GM19023 (cell line): ENCODE results near the gene STARD3.
"Not testable (repeated sequence)": the region's sequence is repeated elsewhere in the genome, so short reads cannot be mapped to it uniquely, and the experiment has no call there.

Experiments
- ATAC-seq: cut with Tn5 transposase; IDR thresholded peaks from one replicate; pipeline ENCODE4 v1.9.1; 2021; ENCODE audit warnings: mild to moderate bottlenecking, moderate library complexity; ENCODE audit not compliant: unreplicated experiment

The STARD3 gene

DNA sequence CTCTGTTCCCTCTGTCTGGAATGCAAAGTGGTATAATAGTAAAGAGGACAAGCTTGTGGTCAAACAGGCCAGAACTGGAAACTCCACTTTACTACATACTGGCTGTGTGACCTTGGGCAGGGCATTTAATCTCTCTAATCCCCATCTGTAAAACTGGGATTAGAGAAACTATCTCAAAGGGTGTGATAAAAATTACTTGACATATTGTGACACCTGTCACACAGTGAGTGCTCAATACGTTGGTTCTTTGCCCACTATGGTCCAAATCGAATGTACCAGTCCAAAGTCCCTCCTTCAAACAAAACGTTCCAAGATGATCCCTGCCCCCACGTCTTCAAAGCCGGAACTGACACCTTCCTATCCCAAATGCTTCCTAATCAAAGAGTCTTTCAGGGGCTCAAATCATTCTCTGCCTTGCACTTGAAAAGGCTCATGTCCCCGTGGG, 50.2 kb downstream of the STARD3 start:
- no peak for ATAC-seq

DNA sequence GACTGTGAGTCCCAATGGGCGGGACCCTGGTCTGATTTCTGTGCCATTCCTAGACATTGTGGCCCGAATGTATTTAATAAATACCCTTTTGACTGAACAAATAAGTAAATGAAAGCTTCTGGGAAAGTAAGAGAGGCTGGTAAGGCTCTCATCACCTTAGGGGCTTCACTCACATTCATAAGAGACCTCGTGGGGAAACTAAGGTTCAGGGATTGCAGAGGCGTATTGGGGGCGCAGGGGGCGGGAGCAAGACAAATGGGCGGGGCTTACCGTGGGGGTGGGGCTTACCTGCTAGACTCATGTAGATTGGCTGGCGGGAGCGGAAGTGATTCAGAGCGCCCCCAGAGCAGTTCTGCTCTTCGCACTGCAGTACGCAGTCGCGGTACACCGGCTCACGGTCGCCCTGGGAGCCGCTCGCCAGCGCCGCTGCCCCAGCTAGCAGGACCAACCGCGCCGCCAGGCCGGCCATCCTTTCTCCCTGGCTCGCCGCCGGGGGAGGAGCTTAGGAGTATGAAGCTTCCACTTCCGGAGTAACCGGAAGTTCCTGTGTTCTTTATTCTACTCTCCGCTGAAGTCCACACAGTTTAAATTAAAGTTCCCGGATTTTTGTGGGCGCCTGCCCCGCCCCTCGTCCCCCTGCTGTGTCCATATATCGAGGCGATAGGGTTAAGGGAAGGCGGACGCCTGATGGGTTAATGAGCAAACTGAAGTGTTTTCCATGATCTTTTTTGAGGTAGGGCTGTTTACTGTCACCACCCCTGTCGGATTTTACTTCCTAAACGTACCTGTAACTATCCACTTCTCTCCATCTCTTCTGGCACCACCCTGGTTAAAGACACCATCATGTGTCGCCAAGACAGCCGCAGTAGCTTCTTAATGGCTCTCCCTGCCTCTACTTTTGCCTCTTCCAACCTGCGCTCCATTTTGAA, 50.9 kb downstream of the STARD3 start, which contains the start of gene PGAP3:
PGAP3 (minus strand) TSS at position 512 of the 929 bp plus-strand sequence; CDS start at position 469, 43 bp downstream.
- peak; percentile 85 for ATAC-seq

DNA sequence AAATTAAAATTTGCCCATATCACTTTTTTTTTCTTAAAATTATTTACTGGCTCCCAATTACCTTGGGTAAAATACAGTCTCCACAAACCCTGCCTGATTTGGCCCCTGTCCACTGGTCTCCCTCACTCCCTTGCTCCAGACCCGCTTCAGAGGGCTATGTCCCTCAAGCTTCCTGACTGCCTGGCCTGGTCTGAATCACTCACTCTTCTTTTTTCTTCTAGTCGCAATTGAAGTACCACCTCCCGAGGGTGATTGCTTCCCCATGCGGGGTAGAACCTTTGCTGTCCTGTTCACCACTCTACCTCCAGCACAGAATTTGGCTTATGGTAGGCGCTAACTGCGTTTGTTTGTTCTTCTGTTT, 51.5 kb downstream of the STARD3 start:
- no peak for ATAC-seq

DNA sequence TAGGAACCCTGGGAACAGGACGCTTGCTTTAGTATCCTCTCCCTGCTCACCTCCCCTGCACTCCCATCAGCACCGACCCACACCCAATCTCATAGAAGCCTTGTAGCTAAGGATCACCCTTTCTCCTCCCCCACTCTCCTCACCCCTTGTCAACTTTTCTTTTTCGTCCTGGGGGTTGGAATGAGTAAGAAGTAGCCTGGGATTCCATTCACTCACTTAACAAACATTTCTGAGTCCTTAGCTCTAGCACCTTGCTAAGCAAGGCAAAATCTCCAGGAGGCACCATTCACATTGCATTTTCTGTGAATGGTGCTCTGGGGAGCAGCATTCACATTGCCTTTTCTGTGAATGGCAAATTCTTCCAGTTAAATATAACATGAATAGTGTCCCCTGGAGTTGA, 52.0 kb downstream of the STARD3 start:
- no peak for ATAC-seq

DNA sequence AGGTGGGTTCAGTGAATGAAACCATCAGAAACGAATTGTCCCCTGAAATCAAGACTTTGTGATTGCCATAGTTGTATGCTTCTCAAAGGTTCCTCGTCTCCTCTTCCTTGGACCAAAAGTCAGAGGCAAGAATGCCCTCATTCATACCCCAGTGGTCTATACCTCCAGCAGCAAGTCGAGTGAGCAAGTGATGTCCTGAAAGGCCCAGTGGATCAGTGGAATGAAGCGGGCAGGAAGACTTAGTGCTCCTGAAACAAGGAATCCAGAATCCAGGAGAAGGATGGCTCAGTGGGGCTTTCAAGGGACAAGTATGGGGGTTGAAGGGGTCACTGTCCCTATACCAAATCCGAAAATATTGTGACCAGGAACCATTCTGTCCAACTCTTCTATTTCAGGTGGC, 57.6 kb downstream of the STARD3 start:
- ATAC-seq, result no peak

DNA sequence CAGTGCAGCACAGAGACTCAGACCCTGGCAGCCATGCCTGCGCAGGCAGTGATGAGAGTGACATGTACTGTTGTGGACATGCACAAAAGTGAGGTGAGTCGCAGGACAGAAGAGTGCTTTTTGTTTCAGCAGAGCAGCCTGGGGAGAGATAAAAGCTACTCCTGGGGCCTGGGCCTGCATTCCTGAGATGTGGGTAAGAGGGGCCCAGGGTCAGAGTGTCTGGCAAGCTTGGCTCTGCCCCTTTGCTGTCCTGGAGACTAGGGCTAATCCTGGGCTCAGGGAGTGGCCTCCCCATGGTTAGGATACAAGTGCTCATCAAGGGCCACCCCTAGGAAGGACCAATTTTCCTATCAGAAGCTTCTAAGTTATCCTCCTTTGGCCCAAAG, 58.1 kb downstream of the STARD3 start:
- ATAC-seq, result no peak

DNA sequence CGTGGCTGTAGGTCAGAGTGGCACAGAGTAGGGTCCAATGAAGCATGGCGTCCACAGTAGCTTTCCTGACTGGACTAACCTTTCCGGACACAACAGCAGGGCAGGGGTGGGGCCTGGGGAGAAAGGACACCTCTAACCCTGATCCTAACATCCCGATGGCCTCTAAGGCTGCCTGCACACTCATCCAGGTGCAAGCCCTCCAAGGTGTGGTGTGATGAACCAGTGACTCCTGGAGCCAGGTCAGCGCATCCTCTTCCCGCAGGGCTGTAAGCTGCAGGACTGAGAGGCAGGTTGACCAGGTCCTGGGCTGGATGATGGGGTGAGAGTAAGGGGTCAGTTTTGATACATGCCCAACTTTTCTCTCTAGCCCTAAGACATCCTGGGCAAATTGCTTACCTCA, 59.8 kb downstream of the STARD3 start:
- ATAC-seq, result no peak

DNA sequence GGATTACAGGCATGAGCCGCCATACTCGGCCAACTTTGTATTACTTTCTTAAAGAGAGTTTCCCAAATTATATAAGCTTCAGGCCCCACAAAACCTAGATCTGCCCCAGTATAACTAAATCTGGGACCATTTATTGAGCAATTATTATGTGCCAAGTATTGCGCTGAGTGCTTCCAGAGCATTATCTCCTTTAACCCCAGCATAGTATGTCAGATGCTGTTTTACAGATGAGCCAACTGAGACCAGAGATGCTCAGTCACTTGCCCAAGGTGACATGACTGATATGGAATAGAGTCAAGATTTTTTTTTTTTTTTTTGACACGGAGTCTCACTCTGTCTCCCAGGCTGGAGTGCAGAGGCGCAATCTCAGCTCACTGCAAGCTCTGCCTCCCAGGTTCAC, 61.0 kb downstream of the STARD3 start:
- ATAC-seq, result no peak

DNA sequence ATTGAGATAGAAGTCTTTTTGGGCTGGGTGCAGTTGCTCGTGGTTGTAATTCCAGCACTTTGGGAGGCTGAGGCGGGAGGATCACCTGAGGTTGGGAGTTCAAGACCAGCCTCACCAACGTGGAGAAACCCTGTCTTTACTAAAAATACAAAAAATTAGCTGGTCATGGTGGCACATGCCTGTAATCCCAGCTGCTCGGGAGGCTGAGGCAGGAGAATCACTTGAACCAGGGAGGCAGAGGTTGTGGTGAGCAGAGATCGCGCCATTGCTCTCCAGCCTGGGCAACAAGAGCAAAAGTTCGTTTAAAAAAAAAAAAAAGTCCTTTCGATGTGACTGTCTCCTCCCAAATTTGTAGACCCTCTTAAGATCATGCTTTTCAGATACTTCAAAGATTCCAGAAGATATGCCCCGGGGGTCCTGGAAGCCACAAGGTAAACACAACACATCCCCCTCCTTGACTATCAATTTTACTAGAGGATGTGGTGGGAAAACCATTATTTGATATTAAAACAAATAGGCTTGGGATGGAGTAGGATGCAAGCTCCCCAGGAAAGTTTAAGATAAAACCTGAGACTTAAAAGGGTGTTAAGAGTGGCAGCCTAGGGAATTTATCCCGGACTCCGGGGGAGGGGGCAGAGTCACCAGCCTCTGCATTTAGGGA, 62.3 kb downstream of the STARD3 start:
- not testable (repeated sequence) for ATAC-seq

DNA sequence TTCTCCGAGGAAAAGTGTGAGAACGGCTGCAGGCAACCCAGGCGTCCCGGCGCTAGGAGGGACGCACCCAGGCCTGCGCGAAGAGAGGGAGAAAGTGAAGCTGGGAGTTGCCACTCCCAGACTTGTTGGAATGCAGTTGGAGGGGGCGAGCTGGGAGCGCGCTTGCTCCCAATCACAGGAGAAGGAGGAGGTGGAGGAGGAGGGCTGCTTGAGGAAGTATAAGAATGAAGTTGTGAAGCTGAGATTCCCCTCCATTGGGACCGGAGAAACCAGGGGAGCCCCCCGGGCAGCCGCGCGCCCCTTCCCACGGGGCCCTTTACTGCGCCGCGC, 62.8 kb downstream of the STARD3 start, which contains the start of gene ERBB2:
ERBB2 (plus strand) TSS at position 247 of the 330 bp plus-strand sequence. CDS start 175 bp downstream, outside the sequence.
- ATAC-seq, result no peak

DNA sequence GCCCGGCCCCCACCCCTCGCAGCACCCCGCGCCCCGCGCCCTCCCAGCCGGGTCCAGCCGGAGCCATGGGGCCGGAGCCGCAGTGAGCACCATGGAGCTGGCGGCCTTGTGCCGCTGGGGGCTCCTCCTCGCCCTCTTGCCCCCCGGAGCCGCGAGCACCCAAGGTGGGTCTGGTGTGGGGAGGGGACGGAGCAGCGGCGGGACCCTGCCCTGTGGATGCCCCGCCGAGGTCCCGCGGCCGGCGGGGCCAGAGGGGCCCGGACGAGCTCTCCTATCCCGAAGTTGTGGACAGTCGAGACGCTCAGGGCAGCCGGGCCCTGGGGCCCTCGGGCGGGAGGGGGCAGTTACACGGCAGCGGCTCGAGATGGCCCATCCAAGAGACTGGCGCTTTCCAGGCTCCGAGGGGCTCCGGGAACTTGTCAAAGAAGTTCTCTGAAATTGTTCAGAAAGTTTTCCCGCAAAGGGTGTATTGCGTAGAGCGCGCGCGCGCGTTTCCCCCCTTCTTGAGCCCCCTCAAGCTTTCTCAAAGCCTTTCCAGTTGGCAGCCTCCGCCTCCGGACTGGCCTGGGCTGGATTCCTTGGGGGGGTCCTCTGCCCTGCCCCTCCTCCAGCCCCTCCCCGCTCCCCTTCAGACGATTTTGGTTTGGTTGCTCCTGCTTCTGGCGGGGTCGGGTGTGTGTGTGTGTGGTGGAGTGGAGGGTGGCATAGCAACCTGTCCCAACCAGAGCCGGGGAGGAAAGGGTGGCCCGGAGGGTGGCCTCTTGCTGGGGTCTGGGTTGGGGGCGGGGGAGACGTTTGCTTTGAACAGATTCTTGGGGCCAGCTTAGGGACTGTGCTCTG, 63.4 kb downstream of the STARD3 start:
- ATAC-seq, result no peak

DNA sequence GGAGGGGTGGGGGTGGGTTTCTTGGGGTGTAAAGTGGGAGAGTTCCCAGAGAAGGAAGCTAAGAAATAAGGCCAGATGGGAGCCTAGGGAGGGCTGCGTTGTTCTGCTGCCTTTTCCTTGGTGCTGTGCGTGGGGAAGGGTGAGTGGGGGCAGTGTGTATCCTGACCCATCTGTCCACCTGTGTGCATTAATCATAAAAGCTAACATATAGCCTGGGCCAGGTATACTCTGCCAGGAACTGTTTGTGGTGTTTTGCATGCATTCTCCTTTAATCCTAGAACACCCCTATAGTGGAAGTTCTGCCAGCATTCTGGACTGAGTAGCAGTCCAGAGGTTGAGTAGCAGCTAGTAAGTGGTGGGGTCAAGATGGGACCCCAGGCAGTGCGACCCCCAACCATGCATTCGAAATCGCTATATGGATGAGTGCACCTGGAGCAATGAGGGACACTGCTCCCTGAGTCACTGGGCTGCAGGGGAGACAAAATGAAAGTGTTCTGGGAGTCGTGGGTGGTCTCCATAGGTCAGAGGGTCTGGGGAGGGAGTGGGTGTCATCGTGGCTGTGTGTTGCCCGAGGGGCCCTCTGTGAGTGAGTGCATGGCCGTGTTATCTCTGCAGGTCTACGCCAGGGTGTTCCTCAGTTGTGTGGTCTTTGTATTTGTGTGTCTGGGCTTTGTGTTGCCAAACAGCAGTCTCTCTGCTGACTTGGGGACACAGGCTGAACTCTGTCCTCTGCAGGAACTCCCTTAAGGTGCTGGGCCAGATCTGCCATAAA, 64.3 kb downstream of the STARD3 start:
- no peak for ATAC-seq

DNA sequence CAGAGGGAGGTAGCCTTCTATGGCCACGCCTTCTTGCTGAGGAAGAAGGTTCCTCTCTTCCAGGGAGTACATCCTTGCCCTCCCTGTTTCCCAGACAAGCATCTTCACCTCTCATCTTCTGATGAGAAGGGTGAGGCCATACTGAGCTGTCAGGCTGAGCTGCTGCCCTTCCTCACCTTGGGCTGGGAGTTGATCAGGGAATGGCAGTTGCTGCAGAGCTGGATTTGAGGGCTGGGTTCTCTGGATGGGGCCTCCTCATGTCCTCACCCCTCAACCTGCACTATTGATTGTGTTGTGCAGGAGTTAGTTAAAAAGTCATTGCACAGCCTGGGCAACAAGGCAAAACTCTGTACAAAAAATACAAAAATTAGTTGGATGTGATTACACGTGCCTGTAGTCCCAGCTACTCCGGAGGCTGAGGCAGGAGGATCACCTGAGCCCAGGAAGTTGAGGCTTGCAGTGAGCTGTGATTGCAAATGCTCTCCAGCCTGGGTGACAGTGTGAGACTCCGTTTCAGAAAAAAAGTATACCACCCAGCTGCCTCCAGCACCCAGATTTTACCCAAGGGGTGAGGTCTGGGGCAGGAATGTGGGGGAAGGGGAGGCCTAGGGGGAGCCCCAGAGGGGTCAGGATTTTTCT, 65.0 kb downstream of the STARD3 start:
- ATAC-seq, result no peak

DNA sequence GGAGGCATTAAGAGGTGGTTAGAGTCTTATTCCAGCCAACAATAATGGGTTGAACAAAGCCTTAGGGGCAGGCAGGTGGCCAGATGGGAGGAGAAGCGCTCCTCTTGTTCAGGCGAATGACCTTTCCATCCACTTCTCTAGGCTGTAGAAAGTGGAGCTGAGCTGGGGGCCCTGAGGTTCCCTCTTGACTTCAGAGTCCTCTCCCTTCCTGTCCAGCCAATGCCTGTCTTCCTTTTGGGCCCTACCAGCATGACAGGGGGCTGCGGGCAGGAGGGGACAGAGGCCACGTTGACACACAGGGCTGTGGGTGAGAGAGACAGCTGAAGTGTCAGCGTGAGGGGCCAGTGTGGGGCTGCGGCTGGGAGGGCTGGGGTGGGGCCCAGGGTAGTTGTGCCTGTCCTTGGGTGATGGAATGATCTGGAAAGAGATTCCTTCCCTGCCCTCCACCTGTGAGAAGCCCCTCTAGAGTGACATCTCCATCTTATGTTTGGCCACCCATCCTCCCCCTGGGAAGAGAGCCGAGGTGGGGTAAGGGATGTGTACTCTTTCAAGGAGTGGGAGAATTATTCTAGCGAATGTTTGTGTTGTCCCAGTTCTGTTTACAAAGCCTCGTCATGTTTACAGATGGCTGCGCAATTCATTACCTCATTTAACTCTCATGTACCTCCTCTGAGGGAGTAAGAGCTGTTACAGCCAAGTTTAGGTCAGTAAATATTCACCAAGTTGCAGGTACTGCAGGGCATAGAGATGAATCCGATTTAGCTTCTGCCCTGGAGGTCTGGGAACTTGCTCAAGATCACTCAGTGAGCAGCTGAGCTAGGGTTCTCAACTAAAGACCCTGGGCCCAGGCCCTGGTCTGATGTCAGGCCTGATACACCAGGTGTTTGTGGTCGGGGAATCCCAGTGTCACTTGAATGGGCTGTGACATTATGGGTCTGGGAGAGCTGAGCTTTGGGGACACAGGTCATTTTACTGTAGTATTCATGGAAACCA, 66.3 kb downstream of the STARD3 start:
- ATAC-seq, result no peak

DNA sequence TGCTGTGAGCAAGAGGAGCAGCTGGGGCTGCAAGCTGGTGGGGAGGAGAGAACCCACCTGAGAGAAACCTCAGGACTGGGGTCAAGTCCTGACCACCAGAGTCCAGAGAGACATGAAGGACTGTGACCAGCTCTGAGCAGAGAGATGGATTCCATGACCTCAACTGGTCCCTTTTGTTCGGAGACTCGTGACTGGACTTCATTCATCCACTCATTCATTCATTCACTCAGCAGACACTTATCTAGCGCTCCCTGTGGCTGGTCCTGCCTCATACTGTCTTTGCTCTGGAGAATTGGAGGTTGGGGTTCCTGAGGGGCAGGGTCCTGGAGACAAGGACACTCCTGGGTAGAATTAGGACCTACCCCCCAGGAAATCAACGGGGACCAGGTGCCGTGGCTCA, 67.0 kb downstream of the STARD3 start:
- ATAC-seq, result no peak

DNA sequence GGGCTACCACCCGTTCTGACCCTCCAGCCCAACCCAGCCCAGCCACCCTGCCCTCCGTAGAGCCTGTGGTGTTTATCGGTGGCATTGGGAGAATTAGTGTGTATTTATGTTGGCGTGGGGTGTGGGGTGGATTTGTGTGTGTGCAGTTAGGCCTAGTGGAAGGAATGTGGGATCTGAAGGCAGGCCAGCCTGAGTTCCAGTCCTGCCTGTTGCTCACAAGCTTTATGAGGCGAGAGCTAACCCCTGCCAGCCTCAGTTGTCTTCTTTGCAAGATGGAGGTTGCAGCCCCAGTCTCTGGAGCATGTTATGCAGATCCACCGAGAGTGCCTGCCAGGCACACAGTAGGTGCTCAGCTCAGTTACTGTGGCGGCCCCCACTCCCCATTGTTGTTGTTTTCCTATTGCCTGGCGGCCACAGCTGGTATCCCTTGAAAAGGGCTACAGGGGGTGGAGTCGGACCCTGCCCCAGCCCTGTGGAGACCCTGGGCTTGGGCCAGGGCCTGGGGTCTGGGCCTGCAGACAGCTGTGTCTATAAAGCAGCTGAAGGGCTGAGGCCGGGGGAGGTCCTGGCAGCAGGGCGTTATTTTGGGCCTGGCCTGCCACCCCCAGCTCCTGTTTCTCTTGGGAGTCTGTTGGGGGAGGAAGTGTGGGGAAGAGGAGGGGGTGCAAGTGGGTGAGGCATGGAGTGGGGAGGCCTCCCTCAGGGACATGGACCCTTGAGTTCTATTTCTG, 68.0 kb downstream of the STARD3 start:
- no peak for ATAC-seq

DNA sequence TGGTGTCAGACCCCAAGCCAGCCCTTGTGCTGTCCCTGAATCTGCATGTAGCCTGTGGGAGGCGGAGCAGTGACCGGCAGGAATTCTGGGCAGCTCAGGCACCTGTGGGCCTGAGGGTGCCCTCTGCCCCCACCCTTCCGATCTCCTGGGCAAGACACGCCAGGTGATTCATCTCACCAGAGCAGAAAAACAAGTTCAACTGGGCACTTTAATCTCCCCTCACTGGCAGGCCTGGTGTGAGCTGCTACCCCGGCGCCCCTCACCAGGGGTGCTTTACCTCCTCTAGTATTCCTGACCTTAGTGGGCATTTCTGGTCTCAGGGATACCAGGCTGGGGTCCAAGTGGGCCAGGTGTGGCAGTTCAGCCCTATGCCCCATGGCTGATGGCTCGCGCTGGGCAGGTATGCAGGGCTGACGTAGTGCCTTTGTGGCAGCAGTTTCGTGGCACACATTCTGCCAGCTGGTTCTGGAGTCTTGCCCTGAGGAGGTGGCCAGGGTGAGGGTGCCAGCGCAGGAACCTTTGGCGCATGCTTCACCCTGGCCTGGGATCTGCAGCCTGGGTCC, 68.9 kb downstream of the STARD3 start:
- no peak for ATAC-seq

DNA sequence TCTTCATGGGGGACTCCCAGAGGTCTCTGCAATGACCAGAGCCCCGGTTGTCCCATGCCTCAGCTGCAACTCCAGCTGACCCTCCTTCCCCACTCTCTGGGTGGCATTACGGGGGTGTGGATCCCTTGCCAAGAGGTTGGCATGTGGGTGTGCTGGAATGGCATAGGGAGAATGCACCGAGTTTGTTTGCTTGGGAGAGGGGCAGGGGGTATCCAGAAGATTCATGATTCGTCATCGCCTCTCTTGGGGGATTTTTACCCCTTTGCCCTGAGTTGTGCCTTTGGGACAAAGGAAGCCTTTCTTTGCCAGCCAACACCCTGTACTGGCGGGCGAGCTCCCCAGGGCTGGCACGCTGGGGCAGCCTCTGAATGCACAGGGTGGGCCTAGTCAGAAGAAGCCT, 69.4 kb downstream of the STARD3 start:
- ATAC-seq, result no peak
